PFSK-1 (cell line): ENCODE measurements around the gene SSNA1.

Source experiments
- FOXP2 ChIP-seq: optimal IDR thresholded peaks from 2 replicates; pipeline ENCODE3; 2011; ENCODE audit warnings: borderline replicate concordance, control low read depth, inconsistent platforms; ENCODE audit not compliant: insufficient read depth; ENCODE audit errors: extremely low read length, extremely low read depth
- POLR2AphosphoS5 ChIP-seq: IDR thresholded peaks from 2 replicates; pipeline ENCODE4 v1.6.1; 2012; ENCODE audit warnings: low read depth, mild to moderate bottlenecking, control low read depth, low read length, moderate library complexity
- REST ChIP-seq, 2 experiments: IDR thresholded peaks; 2 replicates each; pipeline versions ENCODE4 v1.6.1 to v1.8.0; 2011 to 2012; ENCODE audit warnings: low read depth in 2 of 2, low read length in 2 of 2, control low read depth in 1 of 2, inconsistent platforms in 1 of 2, mild to moderate bottlenecking in 1 of 2, moderate library complexity in 1 of 2; ENCODE audit not compliant: insufficient read depth in 1 of 2
- SIN3A ChIP-seq: IDR thresholded peaks from 2 replicates; pipeline ENCODE4 v1.6.1; 2012; ENCODE audit warnings: mild to moderate bottlenecking, low read length, moderate library complexity, borderline replicate concordance; ENCODE audit not compliant: insufficient read depth
- TAF1 ChIP-seq: IDR thresholded peaks from 2 replicates; pipeline ENCODE4 v1.6.1; 2012; ENCODE audit warnings: low read length, control low read depth, borderline replicate concordance; ENCODE audit not compliant: insufficient read depth

The SSNA1 gene

DNA sequence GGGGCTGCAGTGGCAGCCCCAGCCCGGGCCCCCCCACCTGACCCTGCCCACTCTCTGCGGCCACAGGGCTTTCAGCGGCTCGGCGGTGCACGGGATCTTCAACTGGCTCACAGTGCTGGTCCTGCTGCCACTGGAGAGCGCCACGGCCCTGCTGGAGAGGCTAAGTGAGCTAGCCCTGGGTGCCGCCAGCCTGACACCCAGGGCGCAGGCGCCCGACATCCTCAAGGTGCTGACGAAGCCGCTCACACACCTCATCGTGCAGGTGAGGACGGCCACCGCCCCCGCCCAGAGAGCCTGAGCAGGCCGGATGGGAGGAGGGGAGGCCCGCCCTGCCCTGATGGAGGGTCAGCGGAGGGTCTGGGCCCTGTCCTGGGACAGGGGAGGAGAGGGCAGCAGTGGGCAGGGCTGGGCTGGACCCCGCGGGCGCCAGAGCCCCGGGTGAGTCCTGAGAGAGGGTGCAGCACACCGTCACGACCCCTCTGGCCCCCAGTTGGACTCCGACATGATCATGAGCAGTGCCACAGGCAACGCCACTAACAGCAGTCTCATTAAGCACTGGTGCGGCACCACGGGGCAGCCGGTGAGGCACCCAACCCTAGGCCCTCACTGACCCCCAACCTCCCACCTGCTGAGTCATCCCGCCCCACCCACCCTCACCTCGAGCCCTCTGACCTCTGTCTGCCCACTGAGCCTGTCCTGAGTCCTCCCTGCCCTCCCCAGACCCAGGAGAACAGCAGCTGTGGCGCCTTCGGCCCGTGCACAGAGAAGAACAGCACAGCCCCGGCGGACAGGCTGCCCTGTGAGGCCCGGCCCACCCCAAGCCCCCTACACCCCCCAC lies 44.9 kb downstream of the SSNA1 start:
- TF ChIP-seq POLR2AphosphoS5: no peak
- no peak for TF ChIP-seq FOXP2
- no peak for TF ChIP-seq SIN3A
- no peak for TF ChIP-seq REST (IDR thresholded peaks at IDR 0.05; ENCODE audit: insufficient read depth in 1 of 2, low read depth in 2 of 2, low read length in 2 of 2)
- TF ChIP-seq TAF1: no peak

GRCh38 chr9:137234055-137234697 lies 45.7 kb downstream of the SSNA1 start:
- TF ChIP-seq POLR2AphosphoS5 (no peak), SIN3A (no peak), REST (IDR thresholded peaks at IDR 0.05; ENCODE audit: insufficient read depth in 1 of 2, low read depth in 2 of 2, low read length in 2 of 2) (no peak), TAF1 (no peak), FOXP2 (no peak)

GRCh38 chr9:137234758-137235423 lies 46.4 kb downstream of the SSNA1 start:
- TF ChIP-seq SIN3A (no peak), FOXP2 (no peak), REST (IDR thresholded peaks at IDR 0.05; ENCODE audit: insufficient read depth in 1 of 2, low read depth in 2 of 2, low read length in 2 of 2) (no peak), TAF1 (no peak), POLR2AphosphoS5 (no peak)

- TF ChIP-seq POLR2AphosphoS5 (no peak), FOXP2 (no peak), REST (IDR thresholded peaks at IDR 0.05; ENCODE audit: insufficient read depth in 1 of 2, low read depth in 2 of 2, low read length in 2 of 2) (no peak), SIN3A (no peak), TAF1 (no peak)
These were observed 47.2 kb downstream of the SSNA1 start for GRCh38 chr9:137235424-137236237.
